Cerebellar nuclear complex (tissue), 1 donor: ENCODE data around the gene RGS17.

Experiments used
- DNase-seq, 2 experiments: peaks; one replicate each; lab custom pipeline; 2025; lab: John Stamatoyannopoulos, UW

RGS17 gene

DNA sequence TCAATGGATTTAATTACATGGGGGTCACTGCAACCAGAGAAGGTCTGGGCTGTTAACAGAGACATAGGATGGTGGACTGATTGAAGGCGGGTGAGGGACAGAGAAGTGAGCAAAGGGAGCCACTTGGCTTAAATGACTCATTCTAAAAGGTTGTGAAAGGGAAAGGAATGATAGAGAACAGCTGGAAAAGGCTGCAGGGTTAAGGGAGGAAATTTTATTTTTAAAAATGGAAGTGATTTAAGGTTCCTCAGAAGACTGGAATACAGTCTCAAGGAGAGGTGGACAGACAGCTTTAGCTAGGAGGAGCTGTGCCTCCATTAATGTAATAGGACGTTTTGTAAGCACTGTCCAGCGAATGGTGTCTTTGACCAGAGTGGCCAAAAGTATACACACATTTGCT is 46.7 kb downstream of the RGS17 start:
- no peak for DNase-seq

DNA sequence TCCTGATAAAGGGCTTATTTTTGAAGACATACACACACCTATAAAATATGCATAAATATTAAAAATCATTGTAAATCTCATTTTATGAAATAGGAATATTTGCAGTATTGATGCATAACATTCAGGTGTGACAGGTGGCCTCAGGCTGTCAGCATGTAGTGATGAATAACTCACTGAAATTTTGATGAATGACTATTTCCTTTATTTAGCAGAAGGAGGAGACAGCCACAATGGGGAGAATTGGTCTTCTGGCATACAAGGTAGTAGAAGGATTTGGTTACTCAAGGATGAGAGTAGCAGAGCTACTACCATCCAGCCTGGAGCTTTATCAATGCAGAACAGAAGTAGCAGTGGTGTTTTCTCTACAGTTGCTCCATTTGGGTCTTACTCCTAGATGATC is 47.2 kb downstream of the RGS17 start:
- DNase-seq: no peak

DNA sequence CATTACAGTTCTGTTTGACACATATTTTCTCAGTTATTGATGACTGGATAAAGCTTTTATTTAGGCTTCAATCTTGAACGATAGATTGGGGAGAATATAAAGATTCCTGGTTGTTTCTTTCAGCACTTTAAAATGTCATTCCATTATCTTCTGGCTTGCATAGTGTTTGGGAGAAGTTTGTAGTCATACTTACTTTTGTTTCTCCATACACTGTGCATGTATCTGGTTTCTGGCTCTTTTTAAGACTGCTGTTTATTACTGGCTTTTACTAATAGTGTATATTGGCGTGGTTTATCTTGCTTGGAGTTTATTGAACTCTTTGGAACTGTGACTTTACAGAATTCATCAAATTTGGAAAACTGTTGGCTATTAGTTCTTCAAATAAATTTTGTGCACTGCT is 49.2 kb downstream of the RGS17 start:
- no peak for DNase-seq

- no peak for DNase-seq
Observed at GRCh38 chr6:153076431-153076830, 54.7 kb downstream of the RGS17 start.

GRCh38 chr6:153074761-153075160 is 56.3 kb downstream of the RGS17 start:
- no peak for DNase-seq

- DNase-seq: no peak
Observed at GRCh38 chr6:153073841-153074240, 57.2 kb downstream of the RGS17 start.

DNA sequence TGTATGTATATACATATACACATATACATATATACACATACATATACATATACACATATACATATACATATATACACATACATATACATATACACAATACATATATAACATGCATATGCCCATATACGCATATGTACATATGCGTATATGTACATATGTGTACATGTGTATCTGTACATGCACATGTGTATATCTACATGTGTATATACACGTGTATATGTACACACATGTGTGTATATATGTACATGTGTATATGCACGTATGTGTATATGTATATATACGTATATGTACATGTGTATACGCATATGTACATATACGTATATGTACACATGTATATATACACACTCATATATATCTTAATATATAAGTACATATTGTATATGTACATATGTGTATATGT is 60.3 kb downstream of the RGS17 start:
- DNase-seq: no peak

DNA sequence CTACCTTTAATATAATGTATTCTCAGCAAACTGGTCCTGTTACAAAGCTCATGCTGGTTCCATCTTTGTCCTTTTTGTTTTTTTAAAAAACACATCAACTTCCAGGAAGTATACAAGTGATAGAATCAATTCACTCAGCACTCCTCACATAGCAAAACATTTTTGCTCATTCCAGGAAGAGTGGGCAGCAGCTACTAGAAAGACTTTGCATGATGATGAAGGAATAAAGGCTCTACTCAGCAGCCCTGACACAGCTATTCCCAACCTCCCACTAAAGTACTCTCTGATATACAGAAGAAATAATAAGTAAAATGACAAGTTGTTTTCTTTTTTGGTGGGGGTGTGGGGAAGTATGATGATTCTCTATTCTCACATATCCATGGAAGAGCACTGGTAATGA is 61.2 kb downstream of the RGS17 start:
- no peak for DNase-seq

- no peak for DNase-seq
Observed at GRCh38 chr6:153065222-153065621, 65.9 kb downstream of the RGS17 start.

DNA sequence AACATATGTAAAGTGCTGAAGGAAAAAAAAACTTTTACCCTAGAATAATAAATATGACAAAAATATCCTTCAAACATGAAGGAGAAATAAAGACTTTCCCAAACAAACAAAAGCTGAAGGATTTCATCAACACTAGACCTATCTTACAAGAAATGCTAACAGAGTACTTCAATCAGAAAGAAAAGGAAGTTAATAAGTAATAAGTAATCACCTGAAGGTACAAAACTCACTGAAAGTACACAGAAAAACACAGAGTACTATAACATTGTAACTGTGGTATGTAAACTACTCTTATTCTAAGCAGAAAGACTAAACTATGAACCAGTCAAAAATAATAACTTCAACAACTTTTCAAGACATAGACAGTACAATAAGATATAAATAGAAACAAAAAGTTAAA is 67.1 kb downstream of the RGS17 start:
- DNase-seq: no peak

GRCh38 chr6:153062516-153062915 is 68.6 kb downstream of the RGS17 start:
- no peak for DNase-seq

DNA sequence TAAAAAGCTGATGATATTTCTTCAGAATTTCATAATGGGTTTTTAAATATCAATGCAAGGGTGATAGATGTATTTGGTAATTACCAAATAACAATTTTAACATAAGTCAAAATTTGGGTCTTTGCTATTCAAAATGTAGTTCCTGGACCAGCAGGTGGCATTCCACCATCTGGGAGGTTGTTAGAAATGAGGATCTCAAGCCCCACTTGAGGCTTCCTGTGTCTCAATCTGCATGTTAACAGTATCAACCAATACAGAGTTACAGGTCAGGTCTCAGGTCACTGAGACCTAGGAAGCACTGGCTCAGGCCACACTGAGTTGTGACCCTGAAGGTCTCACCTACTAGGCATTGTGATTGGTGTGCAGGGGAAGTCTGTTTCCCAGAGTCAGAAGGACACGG is 71.3 kb downstream of the RGS17 start:
- no peak for DNase-seq

GRCh38 chr6:153059311-153059710 is 71.8 kb downstream of the RGS17 start:
- no peak for DNase-seq

DNA sequence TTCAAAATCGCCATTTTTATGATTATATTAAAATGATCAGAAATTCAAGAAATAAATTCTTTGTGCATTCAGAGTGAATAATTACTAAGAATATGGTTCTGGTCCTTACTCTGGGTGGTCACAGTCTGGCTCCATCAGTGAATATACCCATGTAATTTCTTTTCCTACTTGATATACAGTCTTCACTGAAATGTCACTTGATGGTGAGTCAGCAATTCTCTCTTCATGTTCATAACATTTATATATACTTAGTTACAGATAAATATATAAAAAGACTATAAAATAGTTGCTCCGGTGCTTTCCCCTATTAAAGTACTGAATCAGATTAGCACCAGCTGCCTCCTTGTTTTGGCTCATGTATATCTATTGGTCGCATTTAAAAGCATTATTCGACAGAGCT is 72.2 kb downstream of the RGS17 start:
- DNase-seq: no peak

DNA sequence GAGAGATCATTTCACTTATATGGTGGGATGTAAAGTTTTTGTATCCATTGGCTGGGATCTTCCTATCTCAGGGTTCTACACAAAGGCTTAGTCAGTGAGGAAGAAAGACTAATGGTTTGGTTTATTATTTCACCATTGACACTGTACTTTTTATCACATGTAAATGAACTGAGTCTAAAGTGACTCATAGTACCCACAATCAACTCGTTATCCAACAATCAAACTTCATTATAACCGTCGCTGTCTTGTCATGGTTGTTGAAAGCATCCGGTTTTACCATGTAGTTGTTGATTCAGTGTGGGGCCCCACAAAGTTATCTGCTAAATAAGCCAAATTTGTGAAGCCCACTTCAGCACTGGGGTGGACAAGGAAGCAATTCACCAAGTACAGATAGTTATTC is 72.8 kb downstream of the RGS17 start:
- DNase-seq: no peak

GRCh38 chr6:153056308-153056707 is 74.8 kb downstream of the RGS17 start:
- no peak for DNase-seq

GRCh38 chr6:153051801-153052200 is 79.3 kb downstream of the RGS17 start:
- no peak for DNase-seq

GRCh38 chr6:153048631-153049030 is 82.5 kb downstream of the RGS17 start:
- DNase-seq: no peak

DNA sequence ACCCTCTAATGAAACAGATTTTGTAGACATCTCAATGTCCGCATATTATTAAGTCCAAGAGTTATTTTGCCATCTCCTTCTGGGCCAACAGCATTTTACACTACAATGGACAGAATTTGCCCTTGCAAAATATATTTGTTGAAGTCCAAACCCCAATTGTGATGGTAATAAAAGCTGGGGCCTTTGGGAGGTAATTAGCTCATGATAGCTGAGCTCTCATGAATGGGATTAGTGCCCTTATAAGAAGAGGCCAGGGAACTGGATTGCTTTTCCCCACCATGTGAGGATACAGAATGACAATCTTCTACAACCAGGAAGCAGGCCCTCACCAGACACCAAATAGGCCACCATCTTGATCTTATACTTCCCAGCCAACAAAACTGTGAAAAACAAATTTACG is 83.7 kb downstream of the RGS17 start:
- DNase-seq: no peak

DNA sequence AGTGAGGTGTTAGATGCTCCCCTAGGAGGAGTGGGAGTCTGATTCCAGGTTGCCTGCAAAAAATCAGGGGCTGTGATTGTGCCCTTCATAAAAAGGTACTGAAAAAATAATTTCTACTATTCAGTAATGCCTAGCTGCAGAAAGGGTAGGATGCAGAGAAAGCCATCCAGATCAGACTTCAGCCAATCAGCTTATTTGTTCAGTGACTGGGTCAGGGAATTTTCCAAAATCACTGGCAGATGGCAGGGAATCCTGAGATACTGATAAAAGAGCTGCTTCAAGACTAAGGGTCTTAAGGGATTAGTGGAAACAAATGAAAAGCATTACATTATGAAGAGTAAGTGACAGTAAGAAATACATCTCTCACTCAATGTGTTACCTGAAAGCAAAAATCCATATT is 85.8 kb downstream of the RGS17 start:
- no peak for DNase-seq

DNA sequence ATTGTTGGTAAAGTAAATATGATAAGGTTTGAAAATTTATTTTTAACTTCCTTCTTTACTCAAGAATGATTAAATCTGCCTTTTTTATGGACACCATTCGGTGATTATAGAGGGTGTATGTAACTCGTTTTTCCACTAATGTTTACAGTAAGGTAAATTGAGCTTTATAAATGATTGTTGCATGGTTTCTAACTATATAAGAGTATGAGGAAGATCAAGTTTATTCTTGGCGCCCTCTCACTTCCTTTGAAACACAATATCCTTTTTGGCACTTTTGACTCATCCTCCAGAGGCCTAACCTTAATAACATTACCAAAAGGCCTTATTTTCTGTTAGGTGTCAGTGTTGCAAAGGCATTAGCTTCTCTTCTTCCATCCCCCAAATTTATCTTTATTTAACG is 86.8 kb downstream of the RGS17 start:
- no peak for DNase-seq

GRCh38 chr6:153043719-153044118 is 87.4 kb downstream of the RGS17 start:
- DNase-seq: no peak

DNA sequence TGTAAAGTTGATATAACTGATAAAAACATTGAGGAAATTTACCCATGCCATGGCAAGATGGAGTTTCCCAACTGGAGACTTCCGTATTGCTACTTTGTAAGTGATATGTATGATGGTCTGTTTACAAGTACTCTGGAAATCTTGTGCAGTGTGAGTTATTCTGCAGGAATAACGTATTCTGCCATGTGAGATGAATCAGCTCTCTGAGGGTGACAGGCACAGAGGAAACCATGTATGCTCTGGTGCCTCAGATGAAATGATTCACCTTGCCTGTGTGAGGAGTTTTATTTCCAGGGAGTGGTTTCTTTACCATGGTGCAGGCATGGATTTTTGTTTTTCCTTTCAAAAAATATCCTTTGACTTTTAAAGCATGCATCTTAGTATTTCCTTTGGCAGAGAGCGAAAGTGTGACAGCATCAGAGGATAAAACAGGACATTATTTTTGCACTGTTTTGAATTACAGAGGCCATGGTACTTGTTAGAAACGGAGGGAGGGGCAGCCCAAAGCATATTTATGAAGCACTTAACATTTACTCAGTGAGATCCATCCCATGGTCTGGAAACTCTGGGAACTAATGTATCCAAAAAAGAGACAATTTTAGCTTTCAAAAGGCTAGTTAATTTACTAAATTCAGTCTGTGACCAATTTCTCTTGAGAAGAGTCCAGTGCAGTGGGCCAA is 92.6 kb downstream of the RGS17 start:
- no peak for DNase-seq

DNA sequence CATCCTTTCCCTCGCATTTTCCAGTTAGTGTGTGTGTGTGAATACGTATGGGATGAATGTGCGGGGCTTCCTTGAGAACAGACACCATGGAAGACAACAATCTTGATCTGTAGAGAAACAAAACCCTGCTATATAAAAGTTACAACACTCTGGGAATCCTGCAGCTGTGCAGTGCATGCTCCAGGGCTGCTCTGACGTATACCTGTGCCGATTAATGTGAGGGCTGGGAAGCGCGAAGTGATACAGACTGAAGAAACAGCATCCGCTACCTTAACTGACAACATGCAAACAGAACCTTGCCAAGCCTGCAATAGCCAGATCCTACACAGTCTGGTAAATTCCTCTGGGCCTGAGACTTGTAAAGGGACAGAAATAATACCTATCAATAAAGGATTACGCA is 96.9 kb downstream of the RGS17 start:
- DNase-seq: no peak
